ENCODE results near the gene WSB1.
"Not testable (repeated sequence)": the region's sequence is repeated elsewhere in the genome, so short reads cannot be mapped to it uniquely, and the experiment has no call there.

WSB1 gene

GRCh38 chr17:27315796-27316465 lies 22.0 kb downstream of the WSB1 start:
- no peak for DNase-seq (ENCODE audit: low read depth)

- DNase-seq (ENCODE audit: low read depth): no peak
These were observed 24.3 kb downstream of the WSB1 start for GRCh38 chr17:27318228-27318627.

- DNase-seq (ENCODE audit: low read depth): no peak
These were observed 24.7 kb downstream of the WSB1 start for GRCh38 chr17:27318633-27319032.

GRCh38 chr17:27319541-27320221 lies 25.8 kb downstream of the WSB1 start:
- no peak for DNase-seq (ENCODE audit: low read depth)

- no peak for DNase-seq (ENCODE audit: low read depth)
These were observed 26.3 kb downstream of the WSB1 start for GRCh38 chr17:27320222-27320560.

- no peak for DNase-seq (ENCODE audit: low read depth)
These were observed 27.5 kb downstream of the WSB1 start for GRCh38 chr17:27321372-27321771.

- no peak for DNase-seq (ENCODE audit: low read depth)
These were observed 28.1 kb downstream of the WSB1 start for GRCh38 chr17:27322026-27322425.

GRCh38 chr17:27322690-27323508 lies 29.0 kb downstream of the WSB1 start:
- no peak for DNase-seq (ENCODE audit: low read depth)

- DNase-seq (ENCODE audit: low read depth): no peak
These were observed 29.8 kb downstream of the WSB1 start for GRCh38 chr17:27323538-27324215.

- DNase-seq (ENCODE audit: low read depth): no peak
These were observed 30.9 kb downstream of the WSB1 start for GRCh38 chr17:27324771-27325339.

- no peak for DNase-seq (ENCODE audit: low read depth)
These were observed 32.1 kb downstream of the WSB1 start for GRCh38 chr17:27326051-27326450.

GRCh38 chr17:27326585-27326984 lies 32.7 kb downstream of the WSB1 start:
- no peak for DNase-seq (ENCODE audit: low read depth)

- no peak for DNase-seq (ENCODE audit: low read depth)
These were observed 33.5 kb downstream of the WSB1 start for GRCh38 chr17:27327397-27327796.

GRCh38 chr17:27327871-27328270 lies 34.0 kb downstream of the WSB1 start:
- DNase-seq (ENCODE audit: low read depth): no peak

- not testable (repeated sequence) for DNase-seq (ENCODE audit: low read depth)
These were observed 34.8 kb downstream of the WSB1 start for GRCh38 chr17:27328686-27329085.

- DNase-seq (ENCODE audit: low read depth): no peak
These were observed 35.4 kb downstream of the WSB1 start for GRCh38 chr17:27329146-27329805.

- DNase-seq (ENCODE audit: low read depth): no peak
These were observed 38.1 kb downstream of the WSB1 start for GRCh38 chr17:27332047-27332393.

- DNase-seq (ENCODE audit: low read depth): peak; percentile 86
These were observed 38.8 kb downstream of the WSB1 start for GRCh38 chr17:27332485-27333409.

- DNase-seq (ENCODE audit: low read depth): no peak
These were observed 39.6 kb downstream of the WSB1 start for GRCh38 chr17:27333410-27333980.

GRCh38 chr17:27336184-27336583 lies 42.3 kb downstream of the WSB1 start:
- DNase-seq (ENCODE audit: low read depth): no peak

Data from stimulated activated CD8-positive, alpha-beta memory T cell treated with anti-CD3 and anti-CD28 coated beads, Interleukin-4, amount 100 ng/mL, for 24 hours (primary cell).